Stomach (tissue), 9 donors: Measurements from ENCODE around the gene DNAH11. TPM values are rescaled to one million over a fixed set of nuclear protein-coding genes. Genes with fewer than 3 reads are reported as not detected.
A peak's percentile ranks its signal among the peaks of the same experiment; 100 is the strongest.

Experiments
- DNase-seq, 2 donors: peaks; one replicate each; pipeline versions ENCODE4 v3.0.0 to v3.0.0-alpha.2; 2013 to 2019
- H3K27ac ChIP-seq, 5 donors: fragments of 200-600 bp in 4 of 5; sonication (generic) in 4 of 5; one replicate each; pipeline ENCODE4 v1.5.1; 2013 to 2019; ENCODE audit warnings: mild to moderate bottlenecking in 1 of 5, moderate library complexity in 1 of 5
- H3K27me3 ChIP-seq, 3 donors: fragments of 200-600 bp; sonication (generic); one replicate each; pipeline ENCODE4 v1.5.1; 2017 to 2019; ENCODE audit warnings: mixed run types in 1 of 3
- H3K36me3 ChIP-seq, 4 donors: fragments of 200-600 bp; sonication (generic); 1 replicate in 3 of 4; 2 replicates in 1 of 4; pipeline ENCODE4 v1.5.1; 2016 to 2019
- H3K4me1 ChIP-seq, 4 donors: fragments of 200-600 bp; sonication (generic); one replicate each; pipeline ENCODE4 v1.5.1; 2016 to 2019
- H3K4me3 ChIP-seq, 4 donors: fragments of 200-600 bp; sonication (generic) in 3 of 4; one replicate each; pipeline ENCODE4 v1.5.1; 2016 to 2019; ENCODE audit warnings: mild to moderate bottlenecking in 1 of 4
- H3K9me3 ChIP-seq, 4 donors: fragments of 200-600 bp; sonication (generic); one replicate each; pipeline ENCODE4 v1.5.1; 2016 to 2019
- EP300 ChIP-seq: sonication (generic); formaldehyde crosslinking; IDR thresholded peaks from one replicate; pipeline ENCODE4 v1.6.1; 2017; ENCODE audit warnings: antibody characterized with exemption
- POLR2A ChIP-seq, 4 donors: fragments of 450-650 bp; IDR thresholded peaks; one replicate each; pipeline ENCODE4 v1.6.1; 2016; ENCODE audit warnings: antibody characterized with exemption in 4 of 4, control low read depth in 2 of 4, mild to moderate bottlenecking in 1 of 4, moderate library complexity in 1 of 4
- POLR2AphosphoS5 ChIP-seq, 3 donors: sonication (generic); formaldehyde crosslinking; IDR thresholded peaks; one replicate each; pipeline ENCODE4 v1.6.1; 2016; ENCODE audit warnings: antibody characterized with exemption in 3 of 3
- WGBS, 5 donors: extraction: QIAGEN DNeasy Blood & Tissue Kit in 3 of 5; methylation state at CpG; one replicate each; pipeline versions ENCODE4 v1.1.5 to v1.1.7; 2013 to 2018; 5-methylcytosine and 5-hydroxymethylcytosine counted together
- intact Hi-C: fragments of 100-400 bp; cut with DNase I; formaldehyde crosslinking; loops from one replicate; pipeline ENCODE4 v1.15.1; 2023; ENCODE audit warnings: low total_unique reads
- polyA plus RNA-seq, 3 donors: library from polyadenylated mRNA; stranded (reverse); fragments of 200-250 nt; gene quantifications; one replicate each; pipeline ENCODE4 v1.2.3, GENCODE V29; 2013
- total RNA-seq, 5 donors: library from RNA; depleted of rRNA; stranded (reverse); fragments of >200 nt; gene quantifications; one replicate each; pipeline versions ENCODE4 v1.1.0 to v1.2.3, GENCODE V29; 2014 to 2016
- TF ChIP-seq, protein P1 (sequence below), 7 experiments: fragments of 450-650 bp in 4 of 7; fragments of 200-600 bp in 3 of 7; sonication (generic) in 3 of 7; IDR thresholded peaks; one replicate each; pipeline ENCODE4 v1.5.1; 2016 to 2019; ENCODE audit warnings: antibody characterized with exemption in 7 of 7, control low read depth in 2 of 7, mild to moderate bottlenecking in 1 of 7
- donor health status: healthy with polysubstance abuse.
- donor health status: Bipolar disorder and iron deficiency.
- donor health status: healthy.

The DNAH11 gene
- total and polyA plus RNA-seq, 8 donors = under 0.01 to 2.6 (median 0.45) TPM; not detected in 1

DNA sequence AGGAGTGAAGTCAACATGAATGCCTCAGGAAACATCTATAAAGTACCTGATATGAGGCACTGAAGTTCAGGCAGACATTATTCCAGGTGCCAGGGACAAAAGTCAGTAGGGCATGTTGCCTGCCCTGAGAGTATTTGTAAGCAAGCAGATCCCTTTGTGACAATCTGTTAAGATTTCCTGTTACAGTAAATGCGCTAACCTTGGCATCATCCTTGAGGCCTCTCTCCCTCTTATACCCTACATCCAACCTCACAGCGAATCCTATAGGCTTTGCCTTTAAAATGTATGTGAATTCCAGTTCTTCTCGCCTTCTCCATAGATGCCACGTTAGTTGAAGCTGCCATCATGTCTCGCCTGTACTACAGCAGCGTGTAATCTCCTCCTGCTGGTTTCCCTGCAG is 165.3 kb downstream of the DNAH11 start:
- no peaks in the 10 kb centered on the region for H3K27me3 ChIP-seq
- H3K9me3 ChIP-seq = no peaks in the 10 kb centered on the region
- H3K4me3 ChIP-seq = no peak overlapping the region
- H3K4me1 ChIP-seq = no peaks in the 10 kb centered on the region
- intact Hi-C loops = no loop called here
- H3K27ac ChIP-seq = no peak overlapping the region
- H3K36me3 ChIP-seq = no peaks in the 10 kb centered on the region
- WGBS, 5 donors = 73 to 90% (median 87%) methylated on average over 6 of the region's 6 CpGs
- TF ChIP-seq POLR2A (IDR thresholded peaks at IDR 0.05) (no peak), EP300 (no peak), POLR2AphosphoS5 (IDR thresholded peaks at IDR 0.05) (no peak)
- TF ChIP-seq, protein P1, sequence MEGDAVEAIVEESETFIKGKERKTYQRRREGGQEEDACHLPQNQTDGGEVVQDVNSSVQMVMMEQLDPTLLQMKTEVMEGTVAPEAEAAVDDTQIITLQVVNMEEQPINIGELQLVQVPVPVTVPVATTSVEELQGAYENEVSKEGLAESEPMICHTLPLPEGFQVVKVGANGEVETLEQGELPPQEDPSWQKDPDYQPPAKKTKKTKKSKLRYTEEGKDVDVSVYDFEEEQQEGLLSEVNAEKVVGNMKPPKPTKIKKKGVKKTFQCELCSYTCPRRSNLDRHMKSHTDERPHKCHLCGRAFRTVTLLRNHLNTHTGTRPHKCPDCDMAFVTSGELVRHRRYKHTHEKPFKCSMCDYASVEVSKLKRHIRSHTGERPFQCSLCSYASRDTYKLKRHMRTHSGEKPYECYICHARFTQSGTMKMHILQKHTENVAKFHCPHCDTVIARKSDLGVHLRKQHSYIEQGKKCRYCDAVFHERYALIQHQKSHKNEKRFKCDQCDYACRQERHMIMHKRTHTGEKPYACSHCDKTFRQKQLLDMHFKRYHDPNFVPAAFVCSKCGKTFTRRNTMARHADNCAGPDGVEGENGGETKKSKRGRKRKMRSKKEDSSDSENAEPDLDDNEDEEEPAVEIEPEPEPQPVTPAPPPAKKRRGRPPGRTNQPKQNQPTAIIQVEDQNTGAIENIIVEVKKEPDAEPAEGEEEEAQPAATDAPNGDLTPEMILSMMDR (IDR thresholded peaks at IDR 0.05) = no peak
- no peak for DNase-seq

DNA sequence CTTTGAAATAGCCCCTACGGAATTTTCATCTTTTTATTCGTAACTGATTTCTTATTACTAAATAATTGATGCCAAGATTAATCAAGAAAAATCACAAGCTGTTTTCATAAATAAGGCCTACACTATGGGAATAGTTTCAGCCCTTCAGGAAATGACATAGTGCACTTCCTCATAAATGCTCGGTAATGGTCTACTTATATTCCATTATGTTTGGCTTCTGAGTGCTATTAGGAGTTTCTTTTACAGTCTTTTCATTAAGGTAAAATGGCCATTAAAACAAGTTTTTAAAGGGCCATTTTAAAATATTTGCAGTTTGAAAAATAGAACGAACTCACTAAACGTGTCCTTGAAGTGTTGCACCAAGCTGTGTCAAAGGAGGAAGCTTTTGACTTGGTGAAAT is 174.5 kb downstream of the DNAH11 start:
- Histone ChIP-seq H3K4me1 (no peaks in the 10 kb centered on the region), H3K36me3 (no peaks in the 10 kb centered on the region), H3K4me3 (no peak overlapping the region), H3K9me3 (no peaks in the 10 kb centered on the region), H3K27ac (no peak overlapping the region), H3K27me3 (no peaks in the 10 kb centered on the region)
- DNase-seq = no peak
- TF ChIP-seq, protein P1 (IDR thresholded peaks at IDR 0.05) = no peak
- intact Hi-C loops = no loop called here
- 83 to 92% (median 87%) methylated on average over 5 of the region's 5 CpGs for WGBS, 5 donors

DNA sequence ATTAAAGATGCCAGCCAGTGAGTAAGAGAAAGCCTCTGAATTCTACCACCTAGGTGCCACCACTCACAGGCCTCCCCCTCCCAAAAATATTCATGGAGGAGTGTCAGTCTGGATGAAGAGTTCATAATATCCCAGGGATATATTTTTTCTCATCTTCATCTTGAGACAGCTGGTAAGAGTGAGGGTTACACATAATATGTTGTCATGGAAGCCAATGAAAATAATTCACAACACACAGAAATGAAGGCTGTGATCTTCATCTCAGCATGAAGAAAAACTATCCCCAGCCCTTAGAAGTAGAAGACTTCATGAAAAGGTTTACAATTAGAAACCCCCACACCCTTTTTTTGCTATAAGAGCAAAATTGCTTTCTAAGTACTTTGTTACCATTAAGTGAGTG is 175.6 kb downstream of the DNAH11 start:
- no peaks in the 10 kb centered on the region for H3K4me1 ChIP-seq
- TF ChIP-seq EP300 (no peak), POLR2A (IDR thresholded peaks at IDR 0.05) (no peak)
- DNase-seq = no peak
- no peaks in the 10 kb centered on the region for H3K9me3 ChIP-seq
- H3K36me3 ChIP-seq = no peaks in the 10 kb centered on the region
- H3K27ac ChIP-seq = no peak overlapping the region
- intact Hi-C loops = no loop called here
- H3K4me3 ChIP-seq = no peak overlapping the region
- no peaks in the 10 kb centered on the region for H3K27me3 ChIP-seq

DNA sequence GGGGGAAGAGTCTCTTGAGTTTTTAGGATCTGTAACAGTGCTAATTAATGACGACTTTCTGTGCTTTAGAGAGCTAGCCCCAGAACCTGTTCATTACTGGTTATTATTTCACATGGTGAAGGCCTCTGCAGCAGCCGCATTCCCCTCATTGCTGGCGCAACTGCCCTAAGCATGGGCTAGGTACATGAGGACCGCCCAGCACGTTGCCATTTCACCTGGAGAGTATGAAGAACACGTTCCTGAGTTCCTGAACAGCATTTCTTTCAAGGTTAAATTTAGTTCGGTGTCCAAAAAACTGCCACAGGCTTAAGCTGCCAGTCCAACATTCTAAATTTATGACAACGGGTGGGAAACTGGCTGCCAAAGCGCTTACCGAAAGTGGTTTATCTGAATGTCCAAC is 177.0 kb downstream of the DNAH11 start:
- Histone ChIP-seq H3K27ac (no peak overlapping the region), H3K36me3 (no peaks in the 10 kb centered on the region), H3K9me3 (no peaks in the 10 kb centered on the region), H3K4me1 (no peaks in the 10 kb centered on the region), H3K27me3 (no peaks in the 10 kb centered on the region), H3K4me3 (no peak overlapping the region)
- intact Hi-C loops = no loop called here
- 73 to 87% (median 84%) methylated on average over 10 of the region's 10 CpGs for WGBS, 5 donors
- no peak for DNase-seq
- TF ChIP-seq POLR2A (IDR thresholded peaks at IDR 0.05) = no peak
- no peak for TF ChIP-seq POLR2AphosphoS5 (IDR thresholded peaks at IDR 0.05)
- TF ChIP-seq, protein P1 (IDR thresholded peaks at IDR 0.05) = no peak

DNA sequence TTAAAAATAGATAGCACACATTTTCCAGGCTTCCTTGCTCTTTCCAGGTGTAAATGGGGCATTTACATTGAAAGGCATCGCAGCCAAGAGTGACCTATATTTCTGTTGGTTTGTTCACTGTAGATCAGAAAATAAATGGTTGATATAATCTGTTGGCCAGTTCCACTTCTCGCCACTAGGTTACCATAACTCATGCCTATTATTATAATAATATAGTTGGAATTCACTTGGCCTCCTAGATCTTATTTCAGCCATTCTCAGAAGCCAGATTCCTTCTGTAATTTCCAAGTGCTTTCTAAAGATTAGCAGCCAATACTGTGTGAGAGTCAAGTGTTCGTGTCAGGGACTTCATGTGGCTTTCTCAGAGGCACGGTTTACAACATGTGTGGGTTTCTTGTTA is 179.5 kb downstream of the DNAH11 start:
- Histone ChIP-seq H3K4me1 (no peaks in the 10 kb centered on the region), H3K27me3 (no peaks in the 10 kb centered on the region), H3K4me3 (no peak overlapping the region), H3K27ac (no peak overlapping the region), H3K36me3 (no peaks in the 10 kb centered on the region), H3K9me3 (no peaks in the 10 kb centered on the region)
- DNase-seq = no peak
- intact Hi-C loops = no loop called here
- no peak for TF ChIP-seq EP300
- TF ChIP-seq POLR2AphosphoS5 (IDR thresholded peaks at IDR 0.05) = no peak
- TF ChIP-seq POLR2A (IDR thresholded peaks at IDR 0.05) = no peak
- TF ChIP-seq, protein P1 (IDR thresholded peaks at IDR 0.05) = peak in 1 of 7 experiments; percentile 18
- WGBS, 5 donors = 81 to 93% (median 88%) methylated on average over 4 of the region's 4 CpGs
